GM19455 (cell line): ENCODE measurements around the gene RNF224.

Source experiments
- ATAC-seq: cut with Tn5 transposase; IDR thresholded peaks from one replicate; pipeline ENCODE4 v1.9.1; 2021; ENCODE audit not compliant: unreplicated experiment

Gene RNF224

GRCh38 chr9:137225699-137226331, 1.5 kb upstream of the RNF224 start:
- ATAC-seq = no peak

- no peak for ATAC-seq
Observed at GRCh38 chr9:137226338-137227053, 806 bp upstream of the RNF224 start.

GRCh38 chr9:137227853-137228505, 677 bp downstream of the RNF224 start:
- ATAC-seq = no peak

DNA sequence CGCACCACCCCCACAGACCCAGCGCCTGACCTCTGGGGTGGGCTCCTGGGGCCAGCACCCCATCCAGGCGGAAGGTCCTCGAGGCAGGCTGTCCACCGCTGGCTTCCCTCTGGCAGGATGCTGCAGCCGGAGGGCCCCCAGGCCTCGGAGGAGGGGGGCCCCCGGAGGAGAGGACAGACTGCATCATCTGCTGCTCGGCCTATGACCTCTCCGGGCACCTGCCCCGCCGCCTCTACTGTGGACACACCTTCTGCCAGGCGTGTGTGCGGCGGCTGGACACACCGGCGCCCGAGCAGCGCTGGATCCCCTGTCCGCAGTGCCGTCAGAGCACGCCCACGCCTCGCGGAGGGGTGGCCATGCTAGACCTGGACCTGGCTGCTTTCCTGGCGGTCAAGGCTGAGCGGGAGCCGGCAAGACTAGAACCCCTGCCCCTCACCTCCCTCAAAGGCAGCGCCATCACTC, 1.2 kb downstream of the RNF224 start:
- no peak for ATAC-seq

DNA sequence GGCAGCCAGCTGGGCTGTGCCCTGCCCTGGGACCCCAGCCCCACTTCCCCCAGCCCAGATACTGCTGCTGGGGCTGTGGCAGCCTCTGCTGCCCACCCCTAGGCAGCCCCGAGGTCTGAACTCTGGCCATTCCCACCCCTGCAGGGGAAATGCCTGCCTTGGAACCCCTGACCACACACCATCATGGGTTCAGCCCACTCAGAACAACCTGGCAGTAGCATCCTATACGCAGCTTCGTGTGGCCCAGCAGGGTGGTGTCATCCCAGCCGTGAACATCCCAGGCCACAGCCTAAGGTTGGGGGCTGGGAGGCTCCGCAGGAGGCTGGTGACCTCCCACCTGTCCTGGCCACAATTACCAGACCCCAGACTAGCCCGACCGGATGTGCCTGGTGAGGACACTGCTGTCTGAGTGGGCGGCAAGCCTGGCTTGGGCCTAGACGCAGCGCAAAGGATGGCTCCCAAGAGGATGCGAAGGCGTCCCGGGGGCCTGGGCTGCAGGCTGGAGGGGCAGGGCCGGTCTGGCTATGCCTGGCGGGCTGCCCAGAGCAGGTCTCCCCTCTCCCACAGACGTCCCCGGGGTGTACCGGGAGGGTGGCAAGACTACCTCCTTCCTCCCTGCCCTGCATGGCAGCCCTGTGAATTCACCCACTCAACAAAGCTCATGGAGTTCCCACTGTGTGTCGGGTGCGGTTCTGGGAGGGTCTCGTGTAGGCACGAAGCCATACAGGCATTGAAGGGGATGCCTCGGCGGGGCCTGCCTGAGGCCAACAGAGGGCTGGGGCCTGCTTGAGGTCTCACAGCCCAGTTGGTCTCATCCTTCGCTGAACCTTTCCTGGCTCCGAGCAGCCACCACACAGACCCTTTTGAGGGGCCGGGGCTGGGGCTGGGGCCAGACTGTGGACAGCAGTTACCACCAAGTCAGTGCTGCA, 1.9 kb downstream of the RNF224 start:
- ATAC-seq = no peak

DNA sequence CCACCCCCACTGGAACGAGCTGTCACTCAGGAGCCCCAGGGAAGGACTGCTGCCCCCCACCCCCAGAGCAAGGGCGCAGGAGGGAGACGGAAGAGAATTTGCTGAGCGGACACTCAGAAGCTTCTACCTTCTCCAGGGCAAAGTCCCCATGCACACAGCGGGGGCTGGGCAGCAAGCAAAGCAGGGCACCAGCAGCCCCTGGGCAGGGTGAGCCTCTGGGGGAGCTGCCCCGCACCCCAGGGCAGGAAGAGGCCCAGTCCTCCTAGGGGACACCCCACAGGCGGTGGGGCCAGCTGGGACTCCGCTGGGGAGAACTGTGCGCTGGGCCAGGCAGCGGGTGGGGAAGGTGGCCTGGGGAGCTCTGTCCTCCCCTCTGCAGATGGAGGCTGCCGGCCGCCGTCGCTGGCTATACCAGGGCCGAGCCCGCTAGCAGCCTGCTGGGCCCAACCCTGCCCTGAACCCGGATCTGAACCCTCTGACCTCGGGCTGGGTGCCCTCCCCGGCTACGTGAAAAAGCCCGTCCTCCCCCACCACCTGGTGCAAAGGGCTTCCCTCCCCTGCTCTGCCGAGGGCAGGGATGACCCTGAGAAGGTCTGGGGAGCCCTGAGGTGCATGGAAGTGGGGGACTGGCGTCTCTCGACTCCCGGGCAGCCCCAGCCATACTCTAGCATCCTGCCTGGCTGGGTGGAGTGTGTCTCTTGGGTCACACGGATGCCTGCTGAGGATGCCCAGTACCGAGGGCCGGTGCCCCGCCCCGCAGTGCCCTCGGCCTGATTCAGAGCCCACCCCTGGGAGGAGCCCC, 2.8 kb downstream of the RNF224 start:
- no peak for ATAC-seq

GRCh38 chr9:137230705-137231371, 3.5 kb downstream of the RNF224 start, which contains the start of gene SLC34A3:
SLC34A3 (plus strand) TSS chr9:137230901; CDS start chr9:137231703, 802 bp downstream.
- ATAC-seq = no peak

DNA sequence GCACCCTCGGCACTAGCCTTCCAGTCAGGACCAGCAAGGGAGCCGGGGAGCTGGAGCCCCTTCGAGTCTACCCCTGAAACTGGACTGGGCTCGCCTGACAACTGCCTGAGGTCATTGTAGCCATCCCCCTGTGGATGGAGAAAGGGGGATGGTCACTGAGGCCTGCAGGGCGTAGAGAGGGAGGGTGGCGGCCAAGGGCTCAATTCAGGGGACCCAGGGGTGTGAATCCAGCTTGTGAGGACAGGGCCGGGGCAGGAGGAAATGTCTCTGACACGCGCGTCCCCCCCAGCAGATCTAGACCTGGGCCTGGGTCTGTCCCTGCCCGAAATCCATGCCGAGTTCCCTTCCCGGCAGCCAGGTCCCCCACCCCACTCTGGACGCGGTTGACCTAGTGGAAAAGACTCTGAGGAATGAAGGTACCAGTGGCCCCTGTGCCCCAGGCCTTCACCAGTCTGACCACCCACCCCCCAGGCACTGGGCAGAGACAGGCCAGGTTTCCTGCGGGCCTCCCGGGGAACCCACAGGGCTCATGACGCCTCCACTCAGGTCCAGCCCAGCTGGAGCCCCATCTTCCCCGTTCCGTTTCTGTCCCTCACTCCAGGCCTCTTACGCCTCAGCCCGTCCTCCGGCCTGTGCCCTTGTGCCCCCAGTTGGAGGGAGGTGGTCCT, 4.2 kb downstream of the RNF224 start:
- ATAC-seq = no peak

- ATAC-seq = no peak
Observed at GRCh38 chr9:137232101-137232500, 4.8 kb downstream of the RNF224 start.

DNA sequence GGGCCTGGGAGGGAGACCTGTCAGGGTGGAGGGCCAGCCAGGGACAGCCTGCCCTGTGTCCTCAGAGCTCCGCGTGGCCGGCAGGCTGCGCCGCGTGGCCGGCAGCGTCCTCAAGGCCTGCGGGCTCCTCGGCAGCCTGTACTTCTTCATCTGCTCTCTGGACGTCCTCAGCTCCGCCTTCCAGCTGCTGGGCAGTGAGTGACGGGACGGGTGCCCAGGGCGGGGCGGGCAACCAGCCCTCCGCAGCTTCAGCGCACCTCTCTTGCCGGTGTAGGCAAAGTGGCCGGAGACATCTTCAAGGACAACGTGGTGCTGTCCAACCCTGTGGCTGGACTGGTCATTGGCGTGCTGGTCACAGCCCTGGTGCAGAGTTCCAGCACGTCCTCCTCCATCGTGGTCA, 5.2 kb downstream of the RNF224 start:
- ATAC-seq = no peak

DNA sequence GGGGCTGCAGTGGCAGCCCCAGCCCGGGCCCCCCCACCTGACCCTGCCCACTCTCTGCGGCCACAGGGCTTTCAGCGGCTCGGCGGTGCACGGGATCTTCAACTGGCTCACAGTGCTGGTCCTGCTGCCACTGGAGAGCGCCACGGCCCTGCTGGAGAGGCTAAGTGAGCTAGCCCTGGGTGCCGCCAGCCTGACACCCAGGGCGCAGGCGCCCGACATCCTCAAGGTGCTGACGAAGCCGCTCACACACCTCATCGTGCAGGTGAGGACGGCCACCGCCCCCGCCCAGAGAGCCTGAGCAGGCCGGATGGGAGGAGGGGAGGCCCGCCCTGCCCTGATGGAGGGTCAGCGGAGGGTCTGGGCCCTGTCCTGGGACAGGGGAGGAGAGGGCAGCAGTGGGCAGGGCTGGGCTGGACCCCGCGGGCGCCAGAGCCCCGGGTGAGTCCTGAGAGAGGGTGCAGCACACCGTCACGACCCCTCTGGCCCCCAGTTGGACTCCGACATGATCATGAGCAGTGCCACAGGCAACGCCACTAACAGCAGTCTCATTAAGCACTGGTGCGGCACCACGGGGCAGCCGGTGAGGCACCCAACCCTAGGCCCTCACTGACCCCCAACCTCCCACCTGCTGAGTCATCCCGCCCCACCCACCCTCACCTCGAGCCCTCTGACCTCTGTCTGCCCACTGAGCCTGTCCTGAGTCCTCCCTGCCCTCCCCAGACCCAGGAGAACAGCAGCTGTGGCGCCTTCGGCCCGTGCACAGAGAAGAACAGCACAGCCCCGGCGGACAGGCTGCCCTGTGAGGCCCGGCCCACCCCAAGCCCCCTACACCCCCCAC, 6.1 kb downstream of the RNF224 start:
- ATAC-seq = no peak

DNA sequence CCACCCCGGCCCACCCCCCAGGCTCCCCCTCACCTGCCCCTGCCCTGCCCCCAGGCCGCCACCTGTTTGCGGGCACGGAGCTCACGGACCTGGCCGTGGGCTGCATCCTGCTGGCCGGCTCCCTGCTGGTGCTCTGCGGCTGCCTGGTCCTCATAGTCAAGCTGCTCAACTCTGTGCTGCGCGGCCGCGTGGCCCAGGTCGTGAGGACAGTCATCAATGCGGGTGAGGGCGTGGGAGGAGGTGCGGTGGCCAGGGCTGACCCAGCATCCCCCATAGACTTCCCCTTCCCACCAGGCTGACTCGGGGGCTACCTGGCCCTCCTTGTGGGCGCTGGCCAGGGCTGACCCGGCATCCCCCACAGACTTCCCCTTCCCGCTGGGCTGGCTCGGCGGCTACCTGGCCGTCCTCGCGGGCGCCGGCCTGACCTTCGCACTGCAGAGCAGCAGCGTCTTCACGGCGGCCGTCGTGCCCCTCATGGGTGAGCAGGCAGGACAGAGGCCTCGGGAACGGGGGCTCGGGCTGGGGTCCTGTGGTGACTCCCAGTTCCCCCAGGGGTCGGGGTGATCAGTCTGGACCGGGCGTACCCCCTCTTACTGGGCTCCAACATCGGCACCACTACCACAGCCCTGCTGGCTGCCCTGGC, 6.9 kb downstream of the RNF224 start:
- ATAC-seq = no peak

DNA sequence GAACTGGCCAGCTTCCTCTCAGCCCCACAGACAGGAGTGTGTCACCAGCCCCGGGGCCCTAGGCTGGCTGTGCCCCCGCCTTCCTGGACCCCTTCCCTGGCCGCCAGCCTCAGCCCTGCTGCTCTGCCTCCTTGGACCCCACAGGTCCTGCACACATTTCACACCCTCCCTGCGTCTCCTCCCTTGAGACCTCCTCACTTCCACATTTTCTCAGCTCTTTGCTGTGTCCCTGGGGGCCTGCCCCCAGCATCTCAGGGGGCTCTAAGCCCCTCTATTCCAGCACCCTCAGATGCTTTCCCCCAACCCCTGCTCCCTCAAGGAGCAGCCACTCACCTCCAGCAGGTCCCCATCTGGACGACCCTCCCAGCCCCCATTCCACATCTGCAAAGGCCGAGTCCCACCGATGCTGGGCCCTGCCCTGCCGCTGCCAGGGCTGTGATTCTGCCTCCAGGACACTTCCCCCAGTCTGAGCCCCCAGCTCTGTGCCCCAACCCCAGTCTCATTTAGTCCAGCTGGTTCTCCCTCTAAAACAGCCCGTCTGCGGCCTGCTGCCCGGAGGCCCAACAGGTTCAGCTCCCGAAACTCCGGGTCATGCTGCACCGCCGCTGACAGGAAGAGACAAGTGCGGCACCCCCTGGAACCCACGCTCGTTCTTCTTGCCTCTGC, 7.6 kb downstream of the RNF224 start:
- no peak for ATAC-seq

DNA sequence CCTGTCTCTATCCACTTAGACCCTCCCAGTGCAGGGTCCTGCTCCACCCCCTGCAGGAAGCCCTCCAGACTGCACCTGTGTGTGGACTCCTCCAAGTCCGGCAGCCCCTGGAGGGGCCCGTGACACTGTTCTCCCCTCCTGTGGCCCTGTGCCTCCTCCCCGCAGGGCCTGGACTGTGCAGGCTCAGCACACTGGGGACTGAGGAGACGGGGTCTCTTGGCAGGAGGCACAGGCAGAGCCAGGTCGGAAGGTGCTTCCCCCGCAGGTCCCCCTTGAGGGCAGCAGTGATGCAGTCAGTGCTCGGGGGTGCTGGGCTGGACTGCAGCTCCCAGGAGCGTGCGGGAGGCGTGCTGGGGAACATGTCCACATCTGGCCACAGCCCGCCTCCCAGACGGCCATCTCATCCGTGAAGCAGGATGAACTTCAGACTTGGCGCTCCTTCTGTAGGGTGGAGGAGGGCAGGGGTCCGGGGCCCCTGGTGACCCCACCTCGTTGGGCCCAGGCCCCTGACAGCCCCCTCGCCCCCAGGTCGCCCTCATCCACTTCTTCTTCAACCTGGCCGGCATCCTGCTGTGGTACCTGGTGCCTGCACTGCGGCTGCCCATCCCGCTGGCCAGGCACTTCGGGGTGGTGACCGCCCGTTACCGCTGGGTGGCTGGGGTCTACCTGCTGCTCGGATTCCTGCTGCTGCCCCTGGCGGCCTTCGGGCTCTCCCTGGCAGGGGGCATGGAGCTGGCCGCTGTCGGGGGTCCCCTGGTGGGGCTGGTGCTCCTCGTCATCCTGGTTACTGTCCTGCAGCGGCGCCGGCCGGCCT, 8.3 kb downstream of the RNF224 start:
- ATAC-seq = no peak

DNA sequence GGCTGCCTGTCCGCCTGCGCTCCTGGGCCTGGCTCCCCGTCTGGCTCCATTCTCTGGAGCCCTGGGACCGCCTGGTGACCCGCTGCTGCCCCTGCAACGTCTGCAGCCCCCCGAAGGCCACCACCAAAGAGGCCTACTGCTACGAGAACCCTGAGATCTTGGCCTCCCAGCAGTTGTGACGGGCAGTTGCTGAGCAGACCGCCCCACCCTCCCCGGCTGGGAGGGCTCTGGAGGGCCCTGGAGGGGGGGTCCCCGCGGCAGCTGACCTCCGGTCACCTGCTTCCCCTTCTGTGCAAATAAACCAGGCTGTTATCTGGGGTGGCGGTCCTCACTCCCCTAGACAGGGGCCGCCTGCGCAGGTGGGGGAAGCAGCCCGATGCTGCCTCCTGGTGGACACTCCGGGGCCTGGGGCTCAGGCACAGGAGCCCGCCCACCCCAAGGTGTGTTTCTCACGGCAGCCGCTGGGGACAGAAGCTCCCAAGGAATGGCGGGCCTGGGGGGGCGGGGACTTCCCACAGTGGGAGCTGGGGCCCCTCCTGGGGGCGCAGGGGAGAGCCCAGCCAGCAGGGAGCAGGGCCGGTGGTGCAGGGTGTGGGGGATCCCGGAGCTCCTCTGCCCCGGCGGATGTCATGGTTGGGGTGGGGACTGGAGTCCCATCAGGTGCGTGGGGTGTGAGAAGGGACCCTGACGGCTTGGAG, 9.1 kb downstream of the RNF224 start:
- ATAC-seq = no peak

- no peak for ATAC-seq
Observed at GRCh38 chr9:137236936-137237421, 9.7 kb downstream of the RNF224 start.
